Mesenchymal stem cell (in vitro differentiated cells and primary cell): ENCODE results near the gene CNTNAP2.

Experiments
- DNase-seq: peaks from one replicate; pipeline ENCODE4 v3.0.0-alpha.2; 2013
- H2AFZ ChIP-seq: one replicate; pipeline ENCODE4 v1.6.1; 2013; ENCODE audit warnings: low read depth, mild to moderate bottlenecking, control low read depth, inconsistent platforms, low read length, moderate library complexity
- H2AK5ac ChIP-seq: 2 replicates; pipeline ENCODE4 v1.6.1; 2013; ENCODE audit warnings: low read length, moderate library complexity, mild to moderate bottlenecking, inconsistent platforms; ENCODE audit not compliant: severe bottlenecking
- H2BK120ac ChIP-seq: one replicate; pipeline ENCODE4 v1.6.1; 2013; ENCODE audit warnings: low read depth, mild to moderate bottlenecking, inconsistent platforms, low read length, moderate library complexity
- H2BK12ac ChIP-seq, 2 experiments: one replicate each; pipeline ENCODE4 v1.6.1; 2013; ENCODE audit warnings: inconsistent platforms in 2 of 2, low read length in 2 of 2, mild to moderate bottlenecking in 2 of 2, moderate library complexity in 2 of 2, control low read depth in 1 of 2
- H2BK15ac ChIP-seq: one replicate; pipeline ENCODE4 v1.6.1; 2013; ENCODE audit warnings: mild to moderate bottlenecking, low read depth, inconsistent platforms; ENCODE audit not compliant: poor library complexity, severe bottlenecking
- H2BK5ac ChIP-seq: 2 replicates; pipeline ENCODE4 v1.6.1; 2013; ENCODE audit warnings: low read depth, mild to moderate bottlenecking, low read length, control low read depth, inconsistent platforms; ENCODE audit not compliant: poor library complexity, severe bottlenecking
- H3K14ac ChIP-seq, 2 experiments: one replicate each; pipeline ENCODE4 v1.6.1; 2013; ENCODE audit warnings: inconsistent platforms in 2 of 2, low read length in 2 of 2, control low read depth in 1 of 2, mild to moderate bottlenecking in 1 of 2, moderate library complexity in 1 of 2
- H3K18ac ChIP-seq, 2 experiments: one replicate each; pipeline ENCODE4 v1.6.1; 2013; ENCODE audit warnings: inconsistent platforms in 2 of 2, low read length in 2 of 2, control low read depth in 1 of 2, low read depth in 1 of 2, mild to moderate bottlenecking in 1 of 2
- H3K23ac ChIP-seq, 2 experiments: one replicate each; pipeline ENCODE4 v1.6.1; 2013; ENCODE audit warnings: inconsistent platforms in 2 of 2, low read length in 2 of 2, mild to moderate bottlenecking in 2 of 2, moderate library complexity in 2 of 2, control low read depth in 1 of 2
- H3K27ac ChIP-seq: 2 replicates; pipeline ENCODE4 v1.5.1; 2013; ENCODE audit warnings: mild to moderate bottlenecking, moderate library complexity, low read length, control low read depth, inconsistent platforms; ENCODE audit not compliant: poor library complexity, severe bottlenecking
- H3K27me3 ChIP-seq, 2 experiments: 2 replicates each; pipeline versions ENCODE4 v1.6.1 to v1.7.0; 2013; ENCODE audit warnings: low read length in 2 of 2, mild to moderate bottlenecking in 2 of 2, moderate library complexity in 2 of 2, control low read depth in 1 of 2, inconsistent platforms in 1 of 2; ENCODE audit not compliant: control insufficient read depth in 1 of 2, insufficient read depth in 1 of 2
- H3K36me3 ChIP-seq, 2 experiments: 2 replicates each; pipeline versions ENCODE4 v1.6.1 to v1.7.0; 2013; ENCODE audit warnings: low read length in 2 of 2, control low read depth in 1 of 2, inconsistent platforms in 1 of 2, low read depth in 1 of 2, mild to moderate bottlenecking in 1 of 2; ENCODE audit not compliant: insufficient read depth in 2 of 2, control insufficient read depth in 1 of 2
- H3K4ac ChIP-seq, 2 experiments: one replicate each; pipeline ENCODE4 v1.6.1; 2013; ENCODE audit warnings: inconsistent platforms in 2 of 2, low read length in 2 of 2, mild to moderate bottlenecking in 2 of 2, moderate library complexity in 2 of 2, control low read depth in 1 of 2, low read depth in 1 of 2
- H3K4me1 ChIP-seq: 2 replicates; pipeline ENCODE4 v1.6.1; 2013; ENCODE audit warnings: low read depth, low read length, control low read depth; ENCODE audit not compliant: control insufficient read depth, insufficient read depth
- H3K4me2 ChIP-seq: 2 replicates; pipeline ENCODE4 v1.6.1; 2013; ENCODE audit warnings: low read length, mild to moderate bottlenecking, inconsistent platforms; ENCODE audit not compliant: poor library complexity, severe bottlenecking
- H3K4me3 ChIP-seq, 2 experiments: 2 replicates each; pipeline versions ENCODE4 v1.5.1 to v1.7.0; 2013; ENCODE audit warnings: low read length in 2 of 2, mild to moderate bottlenecking in 2 of 2, control low read depth in 1 of 2, low read depth in 1 of 2; ENCODE audit not compliant: insufficient read depth in 1 of 2
- H3K79me1 ChIP-seq: replicated peaks from 2 replicates; pipeline ENCODE4 v1.6.1; 2013; ENCODE audit warnings: mild to moderate bottlenecking, control low read depth, low read length, inconsistent platforms; ENCODE audit not compliant: poor library complexity, severe bottlenecking
- H3K9ac ChIP-seq: 2 replicates; pipeline ENCODE4 v1.7.0; 2013; ENCODE audit warnings: mild to moderate bottlenecking, low read length, moderate library complexity
- H3K9me3 ChIP-seq: 2 replicates; pipeline ENCODE4 v1.7.0; 2013; ENCODE audit warnings: mild to moderate bottlenecking, low read length; ENCODE audit not compliant: control insufficient read depth
- H4K8ac ChIP-seq: one replicate; pipeline ENCODE4 v1.6.1; 2013; ENCODE audit warnings: inconsistent platforms, mild to moderate bottlenecking, low read length, moderate library complexity
- H4K91ac ChIP-seq: one replicate; pipeline ENCODE4 v1.6.1; 2013; ENCODE audit warnings: mild to moderate bottlenecking, low read length, inconsistent platforms
- WGBS: methylation state at CpG from one replicate; pipeline ENCODE4 v1.1.7; 2013; ENCODE audit warnings: mixed read lengths; 5-methylcytosine and 5-hydroxymethylcytosine counted together

The CNTNAP2 gene

GRCh38 chr7:147708871-147709270 is 1592.3 kb downstream of the CNTNAP2 start:
- H3K23ac ChIP-seq: no peak overlapping the region
- H2AFZ ChIP-seq: no peak overlapping the region
- H3K4me2 ChIP-seq: no peak overlapping the region
- H3K4me1 ChIP-seq: no peaks in the 10 kb centered on the region
- H3K4ac ChIP-seq: no peak overlapping the region
- H3K27me3 ChIP-seq: no peaks in the 10 kb centered on the region
- H3K9me3 ChIP-seq: peaks cover 32% of the 10 kb centered on the region
- WGBS: 73% methylated on average over 6 of the region's 6 CpGs
- no peak overlapping the region for H3K14ac ChIP-seq
- no peak overlapping the region for H3K9ac ChIP-seq
- H3K79me1 ChIP-seq: no peaks in the 10 kb centered on the region
- H2BK12ac ChIP-seq: no peak overlapping the region
- H4K91ac ChIP-seq: no peak overlapping the region
- H3K27ac ChIP-seq: no peak overlapping the region
- H2BK5ac ChIP-seq: no peak overlapping the region
- H3K36me3 ChIP-seq: no peaks in the 10 kb centered on the region
- H3K4me3 ChIP-seq: no peak overlapping the region
- H4K8ac ChIP-seq: no peak overlapping the region
- DNase-seq: no peak
- H3K18ac ChIP-seq: no peak overlapping the region
- no peak overlapping the region for H2AK5ac ChIP-seq
- no peak overlapping the region for H2BK15ac ChIP-seq
- H2BK120ac ChIP-seq: no peak overlapping the region

- Histone ChIP-seq H2BK12ac (no peak overlapping the region), H3K4me1 (no peaks in the 10 kb centered on the region), H2BK5ac (no peak overlapping the region), H3K9me3 (peaks cover 23% of the 10 kb centered on the region), H3K18ac (no peak overlapping the region), H3K79me1 (no peaks in the 10 kb centered on the region), H2AK5ac (no peak overlapping the region), H3K14ac (no peak overlapping the region), H2AFZ (no peak overlapping the region), H2BK15ac (no peak overlapping the region), H3K27ac (no peak overlapping the region), H2BK120ac (no peak overlapping the region), H3K36me3 (no peaks in the 10 kb centered on the region), H3K23ac (no peak overlapping the region), H4K91ac (no peak overlapping the region), H3K4me2 (no peak overlapping the region), H3K4me3 (no peak overlapping the region), H3K9ac (no peak overlapping the region), H3K4ac (no peak overlapping the region), H4K8ac (no peak overlapping the region), H3K27me3 (no peaks in the 10 kb centered on the region)
- WGBS: 34% methylated on average over 2 of the region's 2 CpGs
- no peak for DNase-seq
Measured at GRCh38 chr7:147711447-147711846, 1594.8 kb downstream of the CNTNAP2 start.

GRCh38 chr7:147721962-147722830 is 1605.6 kb downstream of the CNTNAP2 start:
- Histone ChIP-seq H3K9me3 (no peaks in the 10 kb centered on the region), H3K4me1 (no peaks in the 10 kb centered on the region), H3K27me3 (no peaks in the 10 kb centered on the region), H3K4me3 (no peak overlapping the region), H3K14ac (no peak overlapping the region), H3K36me3 (no peaks in the 10 kb centered on the region), H2BK12ac (no peak overlapping the region), H4K91ac (no peak overlapping the region), H3K9ac (no peak overlapping the region), H3K18ac (no peak overlapping the region), H2BK15ac (no peak overlapping the region), H2AK5ac (no peak overlapping the region), H3K4ac (no peak overlapping the region), H3K23ac (no peak overlapping the region), H4K8ac (no peak overlapping the region), H3K4me2 (no peak overlapping the region), H2BK5ac (no peak overlapping the region), H3K79me1 (no peaks in the 10 kb centered on the region), H2AFZ (no peak overlapping the region), H3K27ac (no peak overlapping the region), H2BK120ac (no peak overlapping the region)
- DNase-seq: no peak
- WGBS: 65% methylated on average over 5 of the region's 6 CpGs

- no peak for DNase-seq
- H2BK5ac ChIP-seq: no peak overlapping the region
- no peaks in the 10 kb centered on the region for H3K36me3 ChIP-seq
Measured at GRCh38 chr7:147723536-147723935, 1606.9 kb downstream of the CNTNAP2 start.

More at GRCh38 chr7:147723536-147723935, 1606.9 kb downstream of the CNTNAP2 start:
- Histone ChIP-seq H2AK5ac (no peak overlapping the region), H2BK12ac (no peak overlapping the region), H3K4me2 (no peak overlapping the region), H3K18ac (no peak overlapping the region), H3K27ac (no peak overlapping the region), H3K79me1 (no peaks in the 10 kb centered on the region), H4K8ac (no peak overlapping the region), H4K91ac (no peak overlapping the region), H3K9ac (no peak overlapping the region), H3K4me1 (no peaks in the 10 kb centered on the region), H2BK120ac (no peak overlapping the region), H3K4ac (no peak overlapping the region), H3K23ac (no peak overlapping the region), H2AFZ (no peak overlapping the region), H3K4me3 (no peak overlapping the region), H2BK15ac (no peak overlapping the region), H3K9me3 (no peaks in the 10 kb centered on the region), H3K27me3 (no peaks in the 10 kb centered on the region), H3K14ac (no peak overlapping the region)
- WGBS: 67% methylated on average over 3 of the region's 4 CpGs
